ENCODE results near the gene RNASET2. TPM values are rescaled to one million over a fixed set of nuclear protein-coding genes. Genes with fewer than 3 reads are reported as not detected.

The RNASET2 gene
- polyA plus RNA-seq, 1 donor (not counting 4 experiments of a cell fraction or from before 2014, with no cell fraction given) = 21.5 TPM

DNA sequence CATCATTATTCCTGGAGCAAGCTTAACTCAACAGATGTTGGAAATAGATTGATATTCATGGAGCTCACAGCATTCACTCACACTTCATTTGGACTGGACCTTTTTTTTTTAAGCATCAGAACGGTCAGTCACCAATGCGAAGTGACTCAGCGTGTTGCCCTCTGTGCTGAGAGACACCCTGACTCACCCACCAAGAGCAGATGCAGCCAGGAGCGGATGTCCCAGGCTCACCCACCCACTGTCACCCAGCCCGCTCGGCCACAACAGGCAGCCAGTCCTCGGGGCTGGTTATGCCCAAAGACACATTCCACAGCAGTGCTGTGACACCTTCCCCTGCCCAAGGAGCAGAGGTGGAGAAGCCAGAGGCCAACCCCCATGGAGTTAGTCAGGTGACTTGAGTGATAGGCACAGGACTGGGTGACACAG lies 15.7 kb downstream of the RNASET2 start:
- Histone ChIP-seq H3K27ac (ENCODE audit: control insufficient read depth, insufficient read depth, low read length) (no peak overlapping the region), H3K36me3 (ENCODE audit: control insufficient read depth in 2 of 2, extremely low read depth in 1 of 2, insufficient read depth in 2 of 2, low read length in 2 of 2) (peaks cover 0 to 4% of the 10 kb centered on the region in 2 experiments), H3K4me3 (ENCODE audit: control insufficient read depth in 2 of 3, extremely low read depth in 1 of 3, insufficient read depth in 2 of 3, low read depth in 1 of 3, low read length in 3 of 3) (no peak overlapping the region), H4K20me1 (ENCODE audit: control insufficient read depth, extremely low read depth, insufficient read depth, low read length) (no peaks in the 10 kb centered on the region), H2AFZ (ENCODE audit: control insufficient read depth, low read length) (no peak overlapping the region), H3K4me1 (ENCODE audit: control insufficient read depth, extremely low read depth, insufficient read depth, low read length) (no peaks in the 10 kb centered on the region), H3K9me1 (ENCODE audit: control insufficient read depth, extremely low read depth, insufficient read depth, low read length) (no peaks in the 10 kb centered on the region), H3K9me3 (ENCODE audit: control insufficient read depth, low read depth, low read length) (no peaks in the 10 kb centered on the region), H3K79me2 (ENCODE audit: control insufficient read depth, insufficient read depth, low read length) (no peaks in the 10 kb centered on the region), H3K4me2 (ENCODE audit: control insufficient read depth, extremely low read depth, insufficient read depth, low read depth, low read length) (no peak overlapping the region), H3K9ac (ENCODE audit: control insufficient read depth, extremely low read depth, insufficient read depth, low read length) (no peak overlapping the region), H3K27me3 (ENCODE audit: control insufficient read depth, extremely low read depth, insufficient read depth, low read length) (no peaks in the 10 kb centered on the region)
- FAIRE-seq (no peak), DNase-seq (ENCODE audit: low read depth, low spot score) (no peak)
- dilution Hi-C loops (cut with MboI; ENCODE audit: extremely low pct_ligation_motif_present, low sequenced_read_pairs) = no loop called here
- TF ChIP-seq, protein P1, sequence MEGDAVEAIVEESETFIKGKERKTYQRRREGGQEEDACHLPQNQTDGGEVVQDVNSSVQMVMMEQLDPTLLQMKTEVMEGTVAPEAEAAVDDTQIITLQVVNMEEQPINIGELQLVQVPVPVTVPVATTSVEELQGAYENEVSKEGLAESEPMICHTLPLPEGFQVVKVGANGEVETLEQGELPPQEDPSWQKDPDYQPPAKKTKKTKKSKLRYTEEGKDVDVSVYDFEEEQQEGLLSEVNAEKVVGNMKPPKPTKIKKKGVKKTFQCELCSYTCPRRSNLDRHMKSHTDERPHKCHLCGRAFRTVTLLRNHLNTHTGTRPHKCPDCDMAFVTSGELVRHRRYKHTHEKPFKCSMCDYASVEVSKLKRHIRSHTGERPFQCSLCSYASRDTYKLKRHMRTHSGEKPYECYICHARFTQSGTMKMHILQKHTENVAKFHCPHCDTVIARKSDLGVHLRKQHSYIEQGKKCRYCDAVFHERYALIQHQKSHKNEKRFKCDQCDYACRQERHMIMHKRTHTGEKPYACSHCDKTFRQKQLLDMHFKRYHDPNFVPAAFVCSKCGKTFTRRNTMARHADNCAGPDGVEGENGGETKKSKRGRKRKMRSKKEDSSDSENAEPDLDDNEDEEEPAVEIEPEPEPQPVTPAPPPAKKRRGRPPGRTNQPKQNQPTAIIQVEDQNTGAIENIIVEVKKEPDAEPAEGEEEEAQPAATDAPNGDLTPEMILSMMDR (optimal IDR thresholded peaks at IDR 0.05 in 1 of 3, IDR thresholded peaks at IDR 0.05 in 1 of 3, conservative IDR thresholded peaks at IDR 0.05 in 1 of 3; ENCODE audit: extremely low read depth in 1 of 3, insufficient read depth in 2 of 3, low read length in 3 of 3) = no peak
- no peak for TF ChIP-seq EZH2 (IDR thresholded peaks at IDR 0.05; ENCODE audit: low read length)

DNA sequence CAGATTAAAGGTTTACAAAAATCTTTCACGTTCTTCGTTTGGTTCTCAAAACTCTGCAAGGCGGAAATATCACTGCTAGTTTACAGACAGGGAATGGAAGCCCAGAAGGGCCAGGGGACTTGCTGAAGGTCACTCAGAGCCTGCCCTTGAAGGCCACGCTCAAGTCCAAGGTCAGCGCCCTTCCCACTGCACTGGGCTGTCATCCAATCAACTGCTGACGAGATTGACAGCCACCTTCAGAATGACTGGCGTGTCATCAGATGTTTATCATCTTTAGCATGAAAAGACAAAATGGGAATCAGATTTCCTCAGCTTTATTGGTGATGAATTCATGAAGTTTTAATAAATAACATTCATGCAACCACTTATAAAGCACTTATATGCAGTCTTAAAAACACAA lies 16.5 kb downstream of the RNASET2 start:
- H3K4me2 ChIP-seq (ENCODE audit: control insufficient read depth, extremely low read depth, insufficient read depth, low read depth, low read length) = no peak overlapping the region
- H2AFZ ChIP-seq (ENCODE audit: control insufficient read depth, low read length) = no peak overlapping the region
- peaks cover 0 to 4% of the 10 kb centered on the region in 2 experiments for H3K36me3 ChIP-seq (ENCODE audit: control insufficient read depth in 2 of 2, extremely low read depth in 1 of 2, insufficient read depth in 2 of 2, low read length in 2 of 2)
- DNase-seq (ENCODE audit: low read depth, low spot score) (no peak), FAIRE-seq (no peak)
- dilution Hi-C loops (cut with MboI; ENCODE audit: extremely low pct_ligation_motif_present, low sequenced_read_pairs) = no loop called here
- no peak overlapping the region for H3K4me3 ChIP-seq (ENCODE audit: control insufficient read depth in 2 of 3, extremely low read depth in 1 of 3, insufficient read depth in 2 of 3, low read depth in 1 of 3, low read length in 3 of 3)
- TF ChIP-seq EZH2 (IDR thresholded peaks at IDR 0.05; ENCODE audit: low read length) = no peak
- TF ChIP-seq, protein P1 (optimal IDR thresholded peaks at IDR 0.05 in 1 of 3, IDR thresholded peaks at IDR 0.05 in 1 of 3, conservative IDR thresholded peaks at IDR 0.05 in 1 of 3; ENCODE audit: extremely low read depth in 1 of 3, insufficient read depth in 2 of 3, low read length in 3 of 3) = no peak
- H3K9me3 ChIP-seq (ENCODE audit: control insufficient read depth, low read depth, low read length) = no peaks in the 10 kb centered on the region
- no peak overlapping the region for H3K9ac ChIP-seq (ENCODE audit: control insufficient read depth, extremely low read depth, insufficient read depth, low read length)
- no peaks in the 10 kb centered on the region for H4K20me1 ChIP-seq (ENCODE audit: control insufficient read depth, extremely low read depth, insufficient read depth, low read length)
- H3K9me1 ChIP-seq (ENCODE audit: control insufficient read depth, extremely low read depth, insufficient read depth, low read length) = no peaks in the 10 kb centered on the region
- no peaks in the 10 kb centered on the region for H3K27me3 ChIP-seq (ENCODE audit: control insufficient read depth, extremely low read depth, insufficient read depth, low read length)
- no peaks in the 10 kb centered on the region for H3K79me2 ChIP-seq (ENCODE audit: control insufficient read depth, insufficient read depth, low read length)
- H3K4me1 ChIP-seq (ENCODE audit: control insufficient read depth, extremely low read depth, insufficient read depth, low read length) = no peaks in the 10 kb centered on the region
- no peak overlapping the region for H3K27ac ChIP-seq (ENCODE audit: control insufficient read depth, insufficient read depth, low read length)

All from keratinocyte (primary cell).